ENCODE data around the gene NIPBL. TPM values are rescaled to one million over a fixed set of nuclear protein-coding genes. Genes with fewer than 3 reads are reported as not detected.

The NIPBL gene
- total RNA-seq, 1 donor from 2014 or later, result 88.6 TPM

DNA sequence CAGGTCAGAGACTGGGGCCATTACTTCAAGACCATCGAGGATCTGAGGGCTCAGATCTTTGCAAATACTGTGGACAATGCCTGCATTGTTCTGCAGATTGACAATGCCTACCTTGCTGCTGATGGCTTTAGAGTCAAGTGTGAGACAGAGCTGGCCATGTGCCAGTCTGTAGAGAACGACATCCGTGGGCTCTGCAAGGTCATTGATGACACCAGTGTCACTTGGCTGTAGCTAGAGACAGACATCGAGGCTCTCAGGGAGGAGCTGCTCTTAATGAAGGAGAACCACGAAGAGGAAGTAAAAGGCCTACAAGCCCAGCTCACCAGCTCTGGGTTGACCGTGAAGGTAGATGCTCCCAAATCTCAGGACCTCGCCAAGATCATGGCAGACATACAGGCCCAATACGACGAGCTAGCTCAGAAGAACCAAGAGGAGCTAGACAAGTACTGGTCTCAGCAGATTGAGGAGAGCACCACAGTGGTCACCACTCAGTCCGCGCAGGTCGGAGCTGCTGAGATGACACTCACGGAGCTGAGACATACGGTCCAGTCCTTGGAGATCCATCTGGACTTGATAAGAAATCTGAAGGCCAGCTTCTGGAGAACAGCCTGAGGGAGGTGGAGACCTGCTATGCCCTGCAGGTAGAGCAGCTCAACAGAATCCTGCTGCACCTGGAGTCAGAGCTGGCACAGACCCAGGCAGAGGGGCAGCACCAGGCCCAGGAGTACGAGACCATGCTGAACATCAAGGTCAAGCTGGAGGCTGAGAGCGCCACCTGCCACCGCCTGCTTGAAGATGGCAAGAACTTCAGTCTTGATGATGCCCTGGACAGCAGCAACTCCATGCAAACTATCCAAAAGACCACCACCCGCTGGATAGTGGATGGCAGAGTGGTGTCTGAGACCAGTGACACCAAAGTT is 9.3 kb downstream of the NIPBL start:
- Mint-ChIP-seq H3K27me3 (ENCODE audit: low read depth) (no peaks in the 10 kb centered on the region), H3K36me3 (peaks cover 8% of the 10 kb centered on the region), H3K4me3 (no peak overlapping the region), H3K27ac (no peak overlapping the region), H3K4me1 (peaks cover 27% of the 10 kb centered on the region), H3K9me3 (no peaks in the 10 kb centered on the region)
- no peak for DNase-seq (ENCODE audit: low spot score in 2 of 2, unreplicated experiment in 2 of 2)
- TF ChIP-seq, protein P1, sequence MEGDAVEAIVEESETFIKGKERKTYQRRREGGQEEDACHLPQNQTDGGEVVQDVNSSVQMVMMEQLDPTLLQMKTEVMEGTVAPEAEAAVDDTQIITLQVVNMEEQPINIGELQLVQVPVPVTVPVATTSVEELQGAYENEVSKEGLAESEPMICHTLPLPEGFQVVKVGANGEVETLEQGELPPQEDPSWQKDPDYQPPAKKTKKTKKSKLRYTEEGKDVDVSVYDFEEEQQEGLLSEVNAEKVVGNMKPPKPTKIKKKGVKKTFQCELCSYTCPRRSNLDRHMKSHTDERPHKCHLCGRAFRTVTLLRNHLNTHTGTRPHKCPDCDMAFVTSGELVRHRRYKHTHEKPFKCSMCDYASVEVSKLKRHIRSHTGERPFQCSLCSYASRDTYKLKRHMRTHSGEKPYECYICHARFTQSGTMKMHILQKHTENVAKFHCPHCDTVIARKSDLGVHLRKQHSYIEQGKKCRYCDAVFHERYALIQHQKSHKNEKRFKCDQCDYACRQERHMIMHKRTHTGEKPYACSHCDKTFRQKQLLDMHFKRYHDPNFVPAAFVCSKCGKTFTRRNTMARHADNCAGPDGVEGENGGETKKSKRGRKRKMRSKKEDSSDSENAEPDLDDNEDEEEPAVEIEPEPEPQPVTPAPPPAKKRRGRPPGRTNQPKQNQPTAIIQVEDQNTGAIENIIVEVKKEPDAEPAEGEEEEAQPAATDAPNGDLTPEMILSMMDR (IDR thresholded peaks at IDR 0.05; ENCODE audit: unreplicated experiment), result no peak

DNA sequence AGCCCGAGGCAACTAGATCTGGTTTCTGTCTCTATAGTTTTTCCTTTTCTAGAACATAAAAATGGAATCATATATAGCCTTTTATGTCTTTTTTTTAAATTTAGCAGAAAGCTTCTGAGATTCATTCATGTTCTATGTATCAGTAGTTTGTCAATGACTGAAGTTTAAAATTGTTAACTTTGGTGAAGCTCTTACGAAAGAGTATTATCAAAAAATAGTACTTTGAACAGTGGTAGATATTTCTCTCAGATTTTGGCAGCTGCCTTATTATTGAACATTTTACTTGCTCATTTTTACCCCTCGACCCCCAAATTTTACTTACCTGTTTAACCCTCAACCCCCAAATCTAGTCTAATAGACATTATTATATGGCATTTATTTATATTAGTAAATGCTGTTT is 10.2 kb downstream of the NIPBL start:
- no peak overlapping the region for H3K4me3 Mint-ChIP-seq
- H3K27me3 Mint-ChIP-seq (ENCODE audit: low read depth), result no peaks in the 10 kb centered on the region
- no peak for DNase-seq (ENCODE audit: low spot score in 2 of 2, unreplicated experiment in 2 of 2)
- TF ChIP-seq, protein P1 (IDR thresholded peaks at IDR 0.05; ENCODE audit: unreplicated experiment), result no peak
- H3K4me1 Mint-ChIP-seq, result peaks cover 19% of the 10 kb centered on the region
- no peak overlapping the region for H3K27ac Mint-ChIP-seq
- peaks cover 6% of the 10 kb centered on the region for H3K9me3 Mint-ChIP-seq
- peaks cover 15% of the 10 kb centered on the region for H3K36me3 Mint-ChIP-seq

DNA sequence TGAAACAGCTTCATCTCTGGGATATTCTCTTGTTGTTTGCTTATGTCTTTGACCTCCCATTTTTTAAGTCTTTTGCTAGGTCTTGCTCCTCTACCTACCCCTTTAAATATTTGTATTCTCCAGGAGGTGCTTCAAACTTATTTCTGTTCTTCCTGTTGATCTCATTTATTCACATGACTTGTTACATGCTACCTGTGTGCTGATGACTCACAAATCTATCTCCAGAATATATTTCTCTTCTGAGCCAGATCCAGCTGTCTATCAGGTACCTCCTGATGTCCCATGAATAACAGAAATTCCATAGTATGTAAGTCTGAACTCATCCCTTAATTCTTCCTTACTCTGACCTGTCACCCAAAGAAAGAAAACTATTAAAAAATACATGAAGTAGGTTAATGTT is 11.0 kb downstream of the NIPBL start:
- no peak overlapping the region for H3K4me3 Mint-ChIP-seq
- peaks cover 10% of the 10 kb centered on the region for H3K9me3 Mint-ChIP-seq
- H3K4me1 Mint-ChIP-seq, result peaks cover 14% of the 10 kb centered on the region
- TF ChIP-seq, protein P1 (IDR thresholded peaks at IDR 0.05; ENCODE audit: unreplicated experiment), result no peak
- peak overlapping the region; percentile 23 for H3K27ac Mint-ChIP-seq
- no peaks in the 10 kb centered on the region for H3K27me3 Mint-ChIP-seq (ENCODE audit: low read depth)
- no peak for DNase-seq (ENCODE audit: low spot score in 2 of 2, unreplicated experiment in 2 of 2)
- H3K36me3 Mint-ChIP-seq, result peaks cover 18% of the 10 kb centered on the region

GRCh38 chr5:36888303-36888702 is 11.7 kb downstream of the NIPBL start:
- H3K27ac Mint-ChIP-seq, result no peak overlapping the region
- H3K9me3 Mint-ChIP-seq, result peaks cover 10% of the 10 kb centered on the region
- DNase-seq (ENCODE audit: low spot score in 2 of 2, unreplicated experiment in 2 of 2), result no peak
- peaks cover 14% of the 10 kb centered on the region for H3K4me1 Mint-ChIP-seq
- H3K27me3 Mint-ChIP-seq (ENCODE audit: low read depth), result no peaks in the 10 kb centered on the region
- peaks cover 18% of the 10 kb centered on the region for H3K36me3 Mint-ChIP-seq
- no peak overlapping the region for H3K4me3 Mint-ChIP-seq
- TF ChIP-seq, protein P1 (IDR thresholded peaks at IDR 0.05; ENCODE audit: unreplicated experiment), result no peak

- H3K9me3 Mint-ChIP-seq, result peaks cover 10% of the 10 kb centered on the region
- no peaks in the 10 kb centered on the region for H3K27me3 Mint-ChIP-seq (ENCODE audit: low read depth)
- peaks cover 18% of the 10 kb centered on the region for H3K36me3 Mint-ChIP-seq
- no peak for DNase-seq (ENCODE audit: low spot score in 2 of 2, unreplicated experiment in 2 of 2)
- H3K27ac Mint-ChIP-seq, result no peak overlapping the region
- H3K4me3 Mint-ChIP-seq, result no peak overlapping the region
- peaks cover 9% of the 10 kb centered on the region for H3K4me1 Mint-ChIP-seq
- TF ChIP-seq, protein P1 (IDR thresholded peaks at IDR 0.05; ENCODE audit: unreplicated experiment), result no peak
Measured at GRCh38 chr5:36889264-36889663, 12.7 kb downstream of the NIPBL start.

Measured in mesothelial cell of epicardium (in vitro differentiated cells).